DND-41 (cell line): ENCODE results near the gene EAPP.
"Not testable (repeated sequence)": the region's sequence is repeated elsewhere in the genome, so short reads cannot be mapped to it uniquely, and the experiment has no call there.

Experiments used
- ATAC-seq: fragments of 200-7000 bp; cut with Tn5 transposase; 3 replicates; pipeline ENCODE4 v1.9.1; 2021; ENCODE audit warnings: low read depth; ENCODE audit not compliant: insufficient read depth
- DNase-seq: peaks from one replicate; pipeline ENCODE4 v3.0.0-alpha.2; 2020
- H2AFZ ChIP-seq: 2 replicates; pipeline ENCODE4 v1.6.0; 2012; ENCODE audit warnings: low read depth, low read length
- H3K27ac ChIP-seq: 2 replicates; pipeline ENCODE4 v1.5.1; 2012; ENCODE audit warnings: low read length, inconsistent platforms
- H3K27me3 ChIP-seq: fragments of 200-600 bp; sonication (generic); 2 replicates; pipeline ENCODE4 v1.6.0; 2012; ENCODE audit warnings: low read length, mild to moderate bottlenecking, inconsistent platforms; ENCODE audit not compliant: insufficient read depth, poor library complexity
- H3K36me3 ChIP-seq: 2 replicates; pipeline ENCODE4 v1.5.1; 2012; ENCODE audit warnings: low read length, inconsistent platforms; ENCODE audit not compliant: insufficient read depth
- H3K4me1 ChIP-seq: 2 replicates; pipeline ENCODE4 v1.5.1; 2012; ENCODE audit warnings: mild to moderate bottlenecking, low read length; ENCODE audit not compliant: insufficient read depth
- H3K4me2 ChIP-seq: 2 replicates; pipeline ENCODE4 v1.6.0; 2012; ENCODE audit warnings: mild to moderate bottlenecking, moderate library complexity, low read length, inconsistent platforms; ENCODE audit not compliant: insufficient read depth
- H3K4me3 ChIP-seq, 2 experiments: fragments of 200-600 bp in 1 of 2; shearing (Covaris generic) in 1 of 2; 2 replicates each; pipeline ENCODE4 v1.5.1; 2012 to 2016; ENCODE audit warnings: inconsistent platforms in 2 of 2, low read length in 2 of 2, mild to moderate bottlenecking in 2 of 2, low read depth in 1 of 2, moderate library complexity in 1 of 2
- H3K79me2 ChIP-seq: 2 replicates; pipeline ENCODE4 v1.6.0; 2012; ENCODE audit warnings: low read length, inconsistent platforms; ENCODE audit not compliant: insufficient read depth
- H3K9ac ChIP-seq: 2 replicates; pipeline ENCODE4 v1.6.0; 2012; ENCODE audit warnings: low read depth, mild to moderate bottlenecking, inconsistent platforms, low read length, moderate library complexity
- H3K9me3 ChIP-seq: 2 replicates; pipeline ENCODE4 v1.5.1; 2012; ENCODE audit warnings: low read length, moderate library complexity, mild to moderate bottlenecking, inconsistent platforms; ENCODE audit not compliant: insufficient read depth, severe bottlenecking
- H4K20me1 ChIP-seq: 2 replicates; pipeline ENCODE4 v1.6.0; 2012; ENCODE audit warnings: low read length; ENCODE audit not compliant: insufficient read depth
- EZH2 ChIP-seq: IDR thresholded peaks from 3 replicates; pipeline ENCODE4 v1.6.1; 2012; ENCODE audit warnings: borderline replicate concordance, low read depth, mild to moderate bottlenecking, moderate library complexity, low read length, inconsistent platforms; ENCODE audit not compliant: severe bottlenecking
- TF ChIP-seq, protein P1 (sequence below): IDR thresholded peaks from 2 replicates; pipeline ENCODE4 v1.5.1; 2012; ENCODE audit warnings: borderline replicate concordance, low read length, moderate library complexity, mild to moderate bottlenecking; ENCODE audit not compliant: poor library complexity, severe bottlenecking; ENCODE audit errors: extremely low read depth

The EAPP gene

GRCh38 chr14:34554540-34555250 is 15.2 kb upstream of the EAPP start:
- Histone ChIP-seq H4K20me1 (peaks cover 5% of the 10 kb centered on the region; the same call in 1 of the 2 replicates), H3K9me3 (no peaks in the 10 kb centered on the region), H3K79me2 (no peaks in the 10 kb centered on the region), H2AFZ (no peak overlapping the region), H3K27ac (peak overlapping the region; percentile 39), H3K36me3 (no peaks in the 10 kb centered on the region), H3K4me1 (peaks cover 12% of the 10 kb centered on the region), H3K4me3 (peak overlapping the region in 1 of 2 experiments; percentile 41; a peak in 2 of 4 replicates), H3K4me2 (peak overlapping the region; percentile 52), H3K27me3 (no peaks in the 10 kb centered on the region), H3K9ac (peak overlapping the region; percentile 7; the same call in 1 of the 2 replicates)
- TF ChIP-seq EZH2 = no peak
- TF ChIP-seq, protein P1, sequence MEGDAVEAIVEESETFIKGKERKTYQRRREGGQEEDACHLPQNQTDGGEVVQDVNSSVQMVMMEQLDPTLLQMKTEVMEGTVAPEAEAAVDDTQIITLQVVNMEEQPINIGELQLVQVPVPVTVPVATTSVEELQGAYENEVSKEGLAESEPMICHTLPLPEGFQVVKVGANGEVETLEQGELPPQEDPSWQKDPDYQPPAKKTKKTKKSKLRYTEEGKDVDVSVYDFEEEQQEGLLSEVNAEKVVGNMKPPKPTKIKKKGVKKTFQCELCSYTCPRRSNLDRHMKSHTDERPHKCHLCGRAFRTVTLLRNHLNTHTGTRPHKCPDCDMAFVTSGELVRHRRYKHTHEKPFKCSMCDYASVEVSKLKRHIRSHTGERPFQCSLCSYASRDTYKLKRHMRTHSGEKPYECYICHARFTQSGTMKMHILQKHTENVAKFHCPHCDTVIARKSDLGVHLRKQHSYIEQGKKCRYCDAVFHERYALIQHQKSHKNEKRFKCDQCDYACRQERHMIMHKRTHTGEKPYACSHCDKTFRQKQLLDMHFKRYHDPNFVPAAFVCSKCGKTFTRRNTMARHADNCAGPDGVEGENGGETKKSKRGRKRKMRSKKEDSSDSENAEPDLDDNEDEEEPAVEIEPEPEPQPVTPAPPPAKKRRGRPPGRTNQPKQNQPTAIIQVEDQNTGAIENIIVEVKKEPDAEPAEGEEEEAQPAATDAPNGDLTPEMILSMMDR = no peak
- DNase-seq (no peak), ATAC-seq (no peak)

- H3K27ac ChIP-seq, ATAC-seq, H3K4me3 ChIP-seq, H3K36me3 ChIP-seq, H3K9ac ChIP-seq, H3K9me3 ChIP-seq, H3K79me2 ChIP-seq, H2AFZ ChIP-seq, H3K27me3 ChIP-seq, DNase-seq, H4K20me1 ChIP-seq: not testable (repeated sequence)
- H3K4me2 ChIP-seq = peak overlapping the region; percentile 38; the same call in 1 of the 2 replicates
- peaks cover 24% of the 10 kb centered on the region for H3K4me1 ChIP-seq
Observed at GRCh38 chr14:34549276-34549966, 9.9 kb upstream of the EAPP start.

- no peak for TF ChIP-seq EZH2
- TF ChIP-seq, protein P1 = no peak
- peak overlapping the region; percentile 47 for H3K4me2 ChIP-seq
- DNase-seq (no peak), ATAC-seq (no peak)
- no peaks in the 10 kb centered on the region for H3K9me3 ChIP-seq
- H3K4me1 ChIP-seq = peaks cover 19% of the 10 kb centered on the region
- H3K27ac ChIP-seq = peak overlapping the region; percentile 62
- no peak overlapping the region; a peak in 1 of 4 replicates for H3K4me3 ChIP-seq
- no peaks in the 10 kb centered on the region for H3K36me3 ChIP-seq
- no peak overlapping the region for H3K9ac ChIP-seq
- H2AFZ ChIP-seq = no peak overlapping the region
- no peaks in the 10 kb centered on the region for H3K27me3 ChIP-seq
- no peaks in the 10 kb centered on the region for H4K20me1 ChIP-seq
- H3K79me2 ChIP-seq = no peaks in the 10 kb centered on the region
Observed at GRCh38 chr14:34548472-34548981, 9.0 kb upstream of the EAPP start.

DNA sequence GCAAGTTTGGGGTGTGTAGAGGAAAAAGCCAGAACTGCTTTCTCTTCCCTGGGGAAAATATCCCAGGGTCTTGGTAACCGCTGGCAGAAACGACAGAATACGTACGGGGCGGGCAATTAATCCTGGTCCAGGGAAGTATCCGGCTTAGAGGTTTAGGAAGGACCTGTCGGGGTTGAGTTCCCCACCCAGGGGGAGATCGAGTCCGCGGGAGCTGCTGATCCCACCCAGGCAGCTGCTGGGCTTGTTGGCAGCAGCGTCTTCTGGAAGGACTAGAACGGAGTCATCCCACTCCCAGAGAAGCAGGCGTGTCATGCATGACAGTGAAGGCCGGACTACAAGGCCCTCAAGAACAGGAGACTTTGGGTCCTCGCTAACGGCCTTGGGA is 7.6 kb upstream of the EAPP start:
- not testable (repeated sequence) for DNase-seq, H3K27me3 ChIP-seq, H3K9me3 ChIP-seq, H2AFZ ChIP-seq, H3K36me3 ChIP-seq, H3K4me3 ChIP-seq, H4K20me1 ChIP-seq, H3K79me2 ChIP-seq, H3K27ac ChIP-seq, H3K4me2 ChIP-seq, H3K9ac ChIP-seq
- H3K4me1 ChIP-seq = peaks cover 19% of the 10 kb centered on the region
- ATAC-seq = peak; percentile 73

- not testable (repeated sequence) for H3K4me3 ChIP-seq, H3K27ac ChIP-seq, H3K27me3 ChIP-seq, H3K36me3 ChIP-seq, H3K9me3 ChIP-seq, H2AFZ ChIP-seq, H3K4me2 ChIP-seq, DNase-seq, H3K79me2 ChIP-seq, H3K9ac ChIP-seq, H4K20me1 ChIP-seq
- peak; percentile 79 for ATAC-seq
- H3K4me1 ChIP-seq = peaks cover 19% of the 10 kb centered on the region
Observed at GRCh38 chr14:34546272-34547135, 7.0 kb upstream of the EAPP start.
